Endodermal cell (in vitro differentiated cells): ENCODE results near the gene IL3. TPM values are rescaled to one million over a fixed set of nuclear protein-coding genes. Genes with fewer than 3 reads are reported as not detected.

Experiments used
- DNase-seq: peaks from one replicate; pipeline ENCODE4 v3.0.0-alpha.2; 2017
- H3K27ac ChIP-seq: 2 replicates; pipeline ENCODE4 v1.5.1; 2013; ENCODE audit warnings: mild to moderate bottlenecking, low read depth, low read length, moderate library complexity
- H3K27me3 ChIP-seq: 2 replicates; pipeline ENCODE4 v1.6.1; 2013; ENCODE audit warnings: mild to moderate bottlenecking, low read length, moderate library complexity; ENCODE audit not compliant: insufficient read depth, control insufficient read depth, poor library complexity, severe bottlenecking
- H3K36me3 ChIP-seq: 2 replicates; pipeline ENCODE4 v1.7.0; 2013; ENCODE audit warnings: mild to moderate bottlenecking, low read length, moderate library complexity; ENCODE audit not compliant: control insufficient read depth, insufficient read depth
- H3K4me1 ChIP-seq: one replicate; pipeline ENCODE4 v1.7.0; 2013; ENCODE audit warnings: low read length; ENCODE audit not compliant: control insufficient read depth, insufficient read depth
- H3K4me3 ChIP-seq: 2 replicates; pipeline ENCODE4 v1.5.1; 2013; ENCODE audit warnings: mild to moderate bottlenecking, low read length, moderate library complexity
- H3K9ac ChIP-seq: 2 replicates; pipeline ENCODE4 v1.6.1; 2013; ENCODE audit warnings: mild to moderate bottlenecking, low read length, moderate library complexity; ENCODE audit not compliant: poor library complexity, severe bottlenecking; ENCODE audit errors: extremely low read depth
- H3K9me3 ChIP-seq: 2 replicates; pipeline ENCODE4 v1.6.1; 2013; ENCODE audit warnings: mild to moderate bottlenecking, low read length, moderate library complexity; ENCODE audit not compliant: control insufficient read depth
- H3K27ac Mint-ChIP-seq: 2 replicates; pipeline ENCODE4 v1.8.0; 2020; ENCODE audit warnings: mixed read lengths
- H3K27me3 Mint-ChIP-seq: 2 replicates; pipeline ENCODE4 v1.8.0; 2021; ENCODE audit warnings: mild to moderate bottlenecking, mixed read lengths; ENCODE audit not compliant: insufficient read depth
- H3K36me3 Mint-ChIP-seq: 2 replicates; pipeline ENCODE4 v1.8.0; 2020; ENCODE audit warnings: low read depth, mixed read lengths
- H3K4me1 Mint-ChIP-seq: 2 replicates; pipeline ENCODE4 v1.8.0; 2020; ENCODE audit warnings: mixed read lengths
- H3K4me3 Mint-ChIP-seq: 2 replicates; pipeline ENCODE4 v1.8.0; 2020; ENCODE audit warnings: mild to moderate bottlenecking, moderate library complexity, mixed read lengths
- H3K9me3 Mint-ChIP-seq: 2 replicates; pipeline ENCODE4 v1.8.0; 2020; ENCODE audit warnings: mild to moderate bottlenecking, mixed read lengths
- WGBS, 2 experiments: methylation state at CpG; one replicate each; pipeline versions ENCODE4 v1.1.5 to v1.1.7; 2013; ENCODE audit warnings: missing lambda C conversion rate in 2 of 2, mixed read lengths in 1 of 2; ENCODE audit not compliant: insufficient coverage in 1 of 2, insufficient read length in 1 of 2; 5-methylcytosine and 5-hydroxymethylcytosine counted together
- total RNA-seq, 2 donors: library from RNA; stranded (reverse); fragmentation: NEBNext Ultra II Directional in 1 of 2; extraction: Animal tissue kit (Norgen Biotek cat#: 25700) in 1 of 2; gene quantifications; 2 replicates in 1 of 2; 3 replicates in 1 of 2; pipeline ENCODE4 v1.2.1, GENCODE V29; 2021
- TF ChIP-seq, protein P1 (sequence below): fragments of 200-600 bp; sonication (generic); conservative IDR thresholded peaks from 2 replicates; pipeline ENCODE4 v1.5.0; 2021; ENCODE audit warnings: antibody characterized with exemption, mild to moderate bottlenecking

The IL3 gene
- total RNA-seq, 2 donors from 2014 or later, result not detected

DNA sequence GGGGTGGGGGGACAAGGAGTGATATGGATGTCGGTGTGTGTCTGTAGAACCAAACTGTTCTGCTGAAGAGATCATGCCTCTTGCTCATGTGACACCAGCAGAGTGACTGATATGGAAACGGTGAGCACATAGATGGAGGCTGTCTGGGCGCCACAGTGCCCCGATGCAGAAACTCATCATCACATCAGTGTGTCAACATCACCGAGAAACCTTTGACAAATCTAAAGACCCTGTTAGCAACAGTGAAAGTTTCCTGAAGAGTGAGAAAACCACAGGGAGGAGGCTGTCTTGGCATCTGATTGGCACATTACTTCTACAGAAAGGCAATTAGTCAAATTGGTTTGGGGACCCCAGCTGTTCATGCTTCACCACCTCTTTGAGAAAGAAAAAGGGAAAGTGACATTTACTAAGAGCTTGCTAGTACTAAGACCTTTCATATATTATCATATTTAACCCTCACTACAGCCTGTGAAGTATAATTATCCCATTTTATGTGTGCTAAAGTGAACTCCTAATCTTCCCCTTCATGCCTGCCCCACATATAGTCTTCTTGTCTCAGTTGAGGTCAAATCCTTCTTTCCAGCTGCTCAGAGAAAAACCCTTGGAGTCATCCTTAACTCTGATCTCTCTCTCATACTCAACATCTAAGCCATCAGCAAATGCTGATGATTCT, 38.8 kb downstream of the IL3 start:
- H3K9ac ChIP-seq, result no peak overlapping the region
- DNase-seq, result peak; percentile 29
- H3K4me1 Mint-ChIP-seq, result no peaks in the 10 kb centered on the region
- H3K27ac ChIP-seq, result no peak overlapping the region
- WGBS, 2 experiments, result 80 to 86% methylated on average over 3 to 5 of the region's 5 CpGs
- H3K36me3 ChIP-seq, result no peaks in the 10 kb centered on the region
- no peaks in the 10 kb centered on the region for H3K4me1 ChIP-seq
- TF ChIP-seq, protein P1, sequence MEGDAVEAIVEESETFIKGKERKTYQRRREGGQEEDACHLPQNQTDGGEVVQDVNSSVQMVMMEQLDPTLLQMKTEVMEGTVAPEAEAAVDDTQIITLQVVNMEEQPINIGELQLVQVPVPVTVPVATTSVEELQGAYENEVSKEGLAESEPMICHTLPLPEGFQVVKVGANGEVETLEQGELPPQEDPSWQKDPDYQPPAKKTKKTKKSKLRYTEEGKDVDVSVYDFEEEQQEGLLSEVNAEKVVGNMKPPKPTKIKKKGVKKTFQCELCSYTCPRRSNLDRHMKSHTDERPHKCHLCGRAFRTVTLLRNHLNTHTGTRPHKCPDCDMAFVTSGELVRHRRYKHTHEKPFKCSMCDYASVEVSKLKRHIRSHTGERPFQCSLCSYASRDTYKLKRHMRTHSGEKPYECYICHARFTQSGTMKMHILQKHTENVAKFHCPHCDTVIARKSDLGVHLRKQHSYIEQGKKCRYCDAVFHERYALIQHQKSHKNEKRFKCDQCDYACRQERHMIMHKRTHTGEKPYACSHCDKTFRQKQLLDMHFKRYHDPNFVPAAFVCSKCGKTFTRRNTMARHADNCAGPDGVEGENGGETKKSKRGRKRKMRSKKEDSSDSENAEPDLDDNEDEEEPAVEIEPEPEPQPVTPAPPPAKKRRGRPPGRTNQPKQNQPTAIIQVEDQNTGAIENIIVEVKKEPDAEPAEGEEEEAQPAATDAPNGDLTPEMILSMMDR, result no peak
- H3K9me3 ChIP-seq, result no peaks in the 10 kb centered on the region
- H3K27ac Mint-ChIP-seq, result no peak overlapping the region
- H3K27me3 ChIP-seq, result peaks cover 13% of the 10 kb centered on the region
- H3K4me3 Mint-ChIP-seq, result no peak overlapping the region
- H3K4me3 ChIP-seq, result no peak overlapping the region
- H3K36me3 Mint-ChIP-seq, result no peaks in the 10 kb centered on the region
- H3K27me3 Mint-ChIP-seq, result peaks cover 5% of the 10 kb centered on the region
- no peaks in the 10 kb centered on the region for H3K9me3 Mint-ChIP-seq

DNA sequence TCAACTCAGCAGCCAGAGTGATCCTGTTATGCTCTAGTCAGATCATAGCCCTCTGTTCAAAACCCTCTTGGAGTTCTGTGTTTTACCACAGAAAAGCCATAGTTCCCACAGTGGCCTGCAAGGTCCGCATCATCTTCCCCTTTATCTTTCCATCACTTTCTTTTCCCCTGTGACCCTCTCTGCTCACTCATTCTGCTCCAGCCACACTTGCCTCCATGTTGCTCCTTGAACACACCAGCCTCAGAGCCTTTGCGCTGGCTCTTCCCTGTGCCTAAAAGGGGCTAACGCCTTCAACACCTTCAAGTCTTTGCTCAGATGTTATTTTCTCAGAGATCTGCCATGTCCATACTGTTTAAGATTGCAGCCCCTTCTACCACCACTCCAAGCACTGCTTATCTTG, 39.5 kb downstream of the IL3 start:
- peak; percentile 3 for DNase-seq
- Histone ChIP-seq H3K9ac (no peak overlapping the region), H3K4me1 (no peaks in the 10 kb centered on the region), H3K27ac (no peak overlapping the region), H3K27me3 (peaks cover 13% of the 10 kb centered on the region), H3K36me3 (no peaks in the 10 kb centered on the region), H3K4me3 (no peak overlapping the region), H3K9me3 (no peaks in the 10 kb centered on the region)
- TF ChIP-seq, protein P1, result no peak
- H3K4me3 Mint-ChIP-seq, result no peak overlapping the region
- H3K27ac Mint-ChIP-seq, result no peak overlapping the region
- peaks cover 5% of the 10 kb centered on the region for H3K27me3 Mint-ChIP-seq
- H3K4me1 Mint-ChIP-seq, result no peaks in the 10 kb centered on the region
- H3K9me3 Mint-ChIP-seq, result no peaks in the 10 kb centered on the region
- no peaks in the 10 kb centered on the region for H3K36me3 Mint-ChIP-seq
- WGBS, 2 experiments, result 90 to 100% methylated on average over 3 of the region's 3 CpGs

DNA sequence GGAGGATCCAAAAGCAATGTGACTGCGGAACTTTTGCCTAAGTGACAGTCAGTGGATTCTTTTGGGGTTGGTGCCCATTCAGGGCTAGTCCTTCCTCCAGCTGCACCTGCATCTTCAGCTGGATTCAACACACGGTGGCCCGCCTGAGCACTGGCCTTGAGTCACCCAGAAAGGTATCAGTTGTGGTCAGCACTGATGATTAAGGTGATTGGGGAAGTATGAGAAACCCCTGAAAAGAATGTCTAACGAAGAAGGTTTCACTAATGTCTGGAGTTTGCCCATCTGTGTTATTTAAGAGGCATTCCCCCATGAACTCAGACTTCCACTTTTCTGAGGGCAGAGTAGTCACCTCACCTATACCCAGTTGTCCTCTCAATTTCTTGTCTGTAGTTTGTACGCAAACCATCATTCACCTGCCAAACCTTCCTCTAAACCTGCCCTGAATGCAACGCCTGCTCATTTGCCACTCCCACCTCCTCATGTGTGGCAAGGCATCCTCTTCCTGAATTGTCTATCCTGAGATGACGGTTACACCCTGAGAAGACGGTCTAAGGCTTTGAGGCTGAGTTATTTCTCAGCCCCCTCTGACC, 40.3 kb downstream of the IL3 start:
- TF ChIP-seq, protein P1, result no peak
- no peak overlapping the region for H3K27ac Mint-ChIP-seq
- peak; percentile 34 for DNase-seq
- H3K9me3 Mint-ChIP-seq, result no peaks in the 10 kb centered on the region
- peaks cover 5% of the 10 kb centered on the region for H3K27me3 Mint-ChIP-seq
- peaks cover 13% of the 10 kb centered on the region for H3K27me3 ChIP-seq
- no peaks in the 10 kb centered on the region for H3K36me3 ChIP-seq
- H3K4me1 Mint-ChIP-seq, result no peaks in the 10 kb centered on the region
- WGBS, 2 experiments, result 86 to 90% methylated on average over 4 to 8 of the region's 8 CpGs
- no peak overlapping the region for H3K9ac ChIP-seq
- no peak overlapping the region for H3K4me3 ChIP-seq
- no peaks in the 10 kb centered on the region for H3K9me3 ChIP-seq
- no peak overlapping the region for H3K4me3 Mint-ChIP-seq
- no peak overlapping the region for H3K27ac ChIP-seq
- no peaks in the 10 kb centered on the region for H3K4me1 ChIP-seq
- no peaks in the 10 kb centered on the region for H3K36me3 Mint-ChIP-seq
